Stromal cell of bone marrow (primary cell): ENCODE data around the gene LILRB5.
"Not testable (repeated sequence)": the region's sequence is repeated elsewhere in the genome, so short reads cannot be mapped to it uniquely, and the experiment has no call there.

Experiments
- DNase-seq: peaks from one replicate; pipeline ENCODE4 v3.0.0-alpha.2; 2012; ENCODE audit warnings: low read depth

LILRB5 gene

DNA sequence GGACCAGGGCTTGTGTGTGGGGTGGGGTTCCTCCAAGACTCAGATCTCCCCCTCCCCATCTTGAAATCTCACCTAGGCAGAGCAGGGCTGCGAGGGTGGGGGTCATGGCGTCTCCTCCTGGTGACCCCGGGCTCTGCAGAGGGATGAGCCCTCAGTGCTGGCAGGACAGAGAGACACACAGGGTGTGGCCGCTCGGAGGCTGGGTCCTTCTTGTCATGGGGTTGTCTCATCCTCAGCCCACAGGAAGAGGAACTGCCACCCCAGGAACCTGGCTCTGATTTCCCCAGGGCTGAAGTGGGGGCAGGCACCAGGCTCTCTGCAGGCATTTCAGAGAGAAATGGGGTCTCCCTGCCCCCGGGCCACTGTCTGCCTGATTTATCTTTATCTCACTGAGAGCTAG lies 14.4 kb downstream of the LILRB5 start, which contains the start of gene LILRA6:
Gene LILRA6, minus strand, starts transcription at position 145 of the 400 bp plus-strand sequence.
- not testable (repeated sequence) for DNase-seq

DNA sequence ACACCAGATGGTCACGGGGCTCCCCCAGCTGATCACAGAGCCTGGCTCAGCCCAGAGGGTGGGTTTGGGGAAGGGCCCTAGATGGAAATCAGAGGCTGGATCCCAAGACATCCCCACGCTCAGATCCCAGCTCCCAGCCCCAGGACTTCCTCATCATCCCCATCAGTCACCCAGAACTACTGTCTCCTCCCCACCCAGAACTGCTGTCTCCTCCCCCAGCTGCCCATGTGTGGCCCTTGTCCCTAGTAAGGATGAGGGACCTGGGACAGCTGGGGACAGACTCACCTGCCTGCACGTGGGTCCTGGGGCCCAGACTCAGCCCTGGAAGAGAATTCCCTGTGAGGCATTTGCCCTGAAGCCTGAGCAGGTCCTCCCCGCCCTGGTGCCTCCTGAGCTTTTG lies 14.8 kb downstream of the LILRB5 start:
- not testable (repeated sequence) for DNase-seq

DNA sequence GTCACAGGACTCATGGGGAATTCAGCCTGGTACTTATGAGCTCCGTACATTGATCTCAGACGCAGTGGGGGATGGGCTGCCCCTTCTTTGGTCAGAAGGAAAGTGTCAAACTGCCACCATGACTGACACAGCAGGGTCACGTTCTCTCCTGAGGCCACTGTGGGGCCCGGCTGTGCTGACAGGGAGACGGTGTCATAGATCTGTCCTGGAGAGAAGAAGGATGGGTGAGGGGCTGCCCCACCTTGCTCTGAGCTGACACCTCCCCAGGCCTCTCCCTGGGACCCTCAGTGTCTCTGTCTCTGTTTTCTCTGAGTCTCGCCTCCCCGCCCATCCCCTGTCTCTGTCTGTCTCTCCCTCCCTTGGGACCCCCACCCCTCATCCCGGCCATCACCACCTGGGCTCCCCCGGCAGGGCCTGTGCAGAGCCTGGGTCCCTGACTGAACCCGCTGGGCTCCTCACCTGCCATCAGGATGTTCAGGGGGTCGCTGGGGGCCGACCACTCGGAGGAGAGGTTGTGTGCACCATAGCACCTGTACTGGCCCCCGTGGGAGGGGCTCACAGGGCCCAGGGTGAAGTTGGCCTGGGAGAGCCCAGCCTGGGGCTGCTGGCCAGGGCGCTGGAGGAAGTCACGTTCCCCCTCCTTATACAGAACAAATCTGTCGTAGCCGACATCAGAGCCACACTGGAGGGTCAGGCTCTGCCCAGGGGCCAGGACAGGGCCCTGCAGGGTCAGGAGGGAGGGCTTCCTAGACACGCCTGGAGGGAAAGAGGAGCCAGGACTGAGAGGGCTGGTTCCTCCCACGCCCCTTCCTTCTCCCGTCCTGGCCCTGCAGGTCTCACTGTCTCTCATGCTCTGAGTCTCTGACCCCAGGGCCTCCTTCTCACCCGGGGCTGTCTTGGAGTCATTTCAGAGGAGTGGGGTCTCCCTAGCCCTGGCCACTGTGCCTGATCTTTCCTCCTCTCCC lies 16.4 kb downstream of the LILRB5 start:
- DNase-seq, result not testable (repeated sequence)

DNA sequence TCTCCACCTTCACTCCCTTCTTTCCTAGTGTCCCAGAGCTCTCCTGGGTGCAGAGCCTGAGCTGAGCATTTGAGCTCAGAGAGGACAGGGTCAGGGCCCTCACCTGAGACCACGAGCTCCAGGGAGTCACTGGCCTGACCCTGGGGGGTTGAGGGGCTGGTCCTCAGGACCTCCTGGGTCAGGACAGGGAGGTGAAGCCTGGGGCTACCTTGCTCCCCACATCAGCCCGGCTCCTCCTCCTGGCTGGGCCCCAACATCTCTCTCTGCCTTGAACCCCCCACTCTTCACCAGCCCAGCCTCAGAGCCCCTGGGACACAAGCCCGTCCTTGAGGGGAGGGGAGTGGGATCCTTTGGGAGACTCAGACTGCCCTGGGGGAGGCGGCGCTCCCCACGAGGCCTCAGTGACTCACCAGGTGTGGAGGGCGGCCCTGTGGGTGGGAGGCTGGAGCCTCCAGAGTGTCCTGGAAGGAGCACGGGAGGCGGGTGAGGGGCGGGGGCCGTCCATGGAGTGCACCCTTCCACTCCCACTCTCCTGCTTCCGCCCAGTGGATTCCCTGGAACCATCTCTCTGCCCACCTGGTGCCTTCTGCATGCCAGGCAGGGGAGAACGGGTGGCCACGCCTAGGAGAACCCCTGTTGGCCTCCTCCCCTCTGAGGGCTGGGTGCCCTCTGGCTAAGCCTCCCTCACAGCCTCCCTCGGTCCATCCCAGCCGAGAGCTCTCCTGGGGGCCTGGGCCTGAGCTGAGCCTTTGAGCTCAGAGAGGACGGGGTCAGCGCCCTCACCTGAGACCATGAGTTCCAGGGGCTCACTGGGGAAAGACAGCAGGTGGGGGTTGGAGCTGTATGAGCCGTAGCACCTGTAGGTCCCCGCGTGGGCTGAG lies 17.3 kb downstream of the LILRB5 start:
- DNase-seq, result not testable (repeated sequence)

DNA sequence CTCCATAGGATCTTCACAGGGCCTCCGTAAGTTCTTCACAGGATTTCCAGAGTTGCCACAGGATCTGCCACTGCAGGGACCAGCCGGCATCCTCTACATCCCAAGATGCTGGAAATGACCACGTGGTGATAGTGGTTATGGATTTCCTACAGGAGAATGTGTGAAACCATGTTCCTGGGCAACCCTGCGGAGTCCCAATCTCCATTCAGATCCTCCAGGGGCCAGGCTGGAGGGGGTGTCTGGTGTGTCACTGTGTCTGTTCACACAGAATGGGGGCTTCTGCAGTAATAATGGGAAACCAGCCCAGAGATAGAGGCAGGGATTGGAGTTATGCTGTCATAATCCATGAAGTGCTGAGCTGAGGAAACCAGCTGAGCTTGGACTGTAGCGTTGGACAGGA lies 23.1 kb downstream of the LILRB5 start:
- DNase-seq, result no peak

DNA sequence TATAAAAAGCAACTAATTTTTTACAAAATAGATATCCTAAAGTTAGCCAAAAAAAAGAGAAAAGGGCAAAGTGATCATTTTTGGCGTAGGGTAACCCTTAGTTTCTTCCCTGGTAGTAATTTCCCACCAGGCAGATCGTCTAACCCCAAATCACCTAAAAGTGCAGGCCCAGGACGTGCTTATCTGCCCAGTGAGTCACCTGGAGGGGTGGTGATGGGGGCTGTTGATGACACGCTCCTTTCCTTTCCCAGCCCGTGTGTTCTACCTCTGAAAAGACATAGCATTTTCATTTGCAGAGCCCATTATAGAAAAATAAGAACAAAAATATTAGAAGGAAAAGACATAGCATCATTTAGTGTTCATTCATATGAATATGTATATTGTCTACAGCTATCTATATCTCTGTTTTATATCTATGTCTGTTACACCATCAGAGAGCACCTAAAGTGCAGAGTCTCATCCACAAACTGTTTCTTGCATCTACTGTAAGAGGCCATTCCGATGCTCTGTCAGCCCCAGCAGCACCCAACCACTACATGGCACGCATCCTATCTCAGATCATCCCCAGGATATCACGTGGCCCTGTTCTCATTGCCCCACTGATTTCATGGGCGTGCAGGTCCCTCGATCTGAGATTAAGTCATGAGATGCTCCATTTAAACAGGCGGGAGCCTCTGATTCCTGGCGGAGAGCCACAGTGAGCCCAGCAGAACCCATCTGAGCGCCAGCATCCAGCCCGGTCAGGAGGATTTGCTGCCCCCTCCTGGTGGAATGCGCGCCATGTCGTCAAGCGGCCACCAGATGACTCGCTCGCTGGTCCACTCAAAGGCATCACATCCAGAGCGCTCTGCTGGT lies 25.8 kb downstream of the LILRB5 start:
- peak; percentile 45 for DNase-seq

DNA sequence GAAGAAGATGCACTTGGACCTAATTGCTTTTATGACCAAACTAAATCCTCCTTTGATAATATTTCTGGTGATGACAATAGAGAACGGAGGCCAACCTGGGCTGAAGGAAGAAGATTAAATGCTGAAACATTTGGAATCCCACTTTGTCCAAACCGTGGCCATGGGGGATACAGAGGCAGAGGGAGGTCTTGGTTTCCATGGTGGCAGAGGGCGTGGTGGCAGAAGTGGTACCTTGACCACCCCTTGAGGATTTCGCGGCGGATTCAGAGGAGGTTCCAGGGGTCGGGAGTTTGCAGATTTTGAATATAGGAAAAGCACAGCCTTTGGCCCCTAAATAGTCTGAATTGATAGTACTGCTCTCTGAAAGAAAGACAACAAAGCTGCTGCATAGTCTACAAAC lies 27.0 kb downstream of the LILRB5 start:
- no peak for DNase-seq

DNA sequence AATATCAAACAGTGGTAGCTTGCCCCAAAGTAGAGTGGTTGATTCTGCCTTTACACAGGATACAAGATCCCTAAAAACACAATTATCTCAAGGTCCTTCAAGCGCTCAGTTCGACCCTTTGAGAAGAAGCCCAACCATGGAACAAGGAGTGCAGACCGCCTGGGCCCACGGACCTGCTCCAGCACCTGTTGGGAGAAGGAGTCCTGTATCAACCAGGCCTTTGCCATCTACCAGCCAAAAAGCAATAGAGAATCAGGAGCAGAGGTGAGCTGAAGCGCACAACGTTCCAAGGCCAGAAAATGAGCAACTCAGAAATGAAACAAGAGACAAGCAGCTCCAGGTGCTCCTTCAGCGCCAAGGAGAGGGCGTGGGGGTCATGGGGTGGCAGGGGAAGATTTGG lies 27.9 kb downstream of the LILRB5 start:
- no peak for DNase-seq

DNA sequence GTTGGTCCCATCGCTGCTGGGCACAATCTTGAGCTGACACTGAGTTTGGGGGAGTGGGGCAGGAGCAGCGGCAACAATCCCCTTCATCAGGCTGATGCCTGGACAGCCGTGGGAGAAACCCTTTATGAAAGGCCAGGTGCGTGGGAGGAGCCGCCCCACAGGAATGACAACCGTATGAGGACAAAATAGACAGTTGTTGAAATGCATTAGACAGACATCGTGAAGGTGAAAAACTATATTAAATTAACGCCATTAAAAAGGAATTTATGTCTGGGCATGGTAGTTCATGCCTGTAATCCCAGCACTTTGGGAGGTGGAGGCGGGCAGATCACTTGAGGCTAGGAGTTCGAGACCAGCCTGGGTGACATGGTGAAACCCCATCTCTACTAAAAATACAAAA lies 32.5 kb downstream of the LILRB5 start:
- not testable (repeated sequence) for DNase-seq

DNA sequence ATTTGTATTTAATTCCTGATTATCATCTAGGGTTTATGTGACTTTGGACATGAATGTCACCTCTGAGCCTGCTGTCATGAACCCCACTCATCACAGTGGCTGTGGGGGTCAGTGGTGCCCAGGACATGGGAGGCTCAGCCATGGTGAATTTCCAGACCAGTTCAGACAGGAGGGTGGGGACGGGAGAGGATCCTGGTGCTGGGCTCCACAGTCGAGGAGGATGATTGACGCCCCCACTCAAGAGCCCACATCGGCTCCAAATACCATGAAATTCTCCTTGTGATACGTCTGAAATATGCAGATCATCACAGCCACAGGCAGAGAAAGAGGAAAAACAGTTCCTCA lies 33.2 kb downstream of the LILRB5 start:
- not testable (repeated sequence) for DNase-seq

DNA sequence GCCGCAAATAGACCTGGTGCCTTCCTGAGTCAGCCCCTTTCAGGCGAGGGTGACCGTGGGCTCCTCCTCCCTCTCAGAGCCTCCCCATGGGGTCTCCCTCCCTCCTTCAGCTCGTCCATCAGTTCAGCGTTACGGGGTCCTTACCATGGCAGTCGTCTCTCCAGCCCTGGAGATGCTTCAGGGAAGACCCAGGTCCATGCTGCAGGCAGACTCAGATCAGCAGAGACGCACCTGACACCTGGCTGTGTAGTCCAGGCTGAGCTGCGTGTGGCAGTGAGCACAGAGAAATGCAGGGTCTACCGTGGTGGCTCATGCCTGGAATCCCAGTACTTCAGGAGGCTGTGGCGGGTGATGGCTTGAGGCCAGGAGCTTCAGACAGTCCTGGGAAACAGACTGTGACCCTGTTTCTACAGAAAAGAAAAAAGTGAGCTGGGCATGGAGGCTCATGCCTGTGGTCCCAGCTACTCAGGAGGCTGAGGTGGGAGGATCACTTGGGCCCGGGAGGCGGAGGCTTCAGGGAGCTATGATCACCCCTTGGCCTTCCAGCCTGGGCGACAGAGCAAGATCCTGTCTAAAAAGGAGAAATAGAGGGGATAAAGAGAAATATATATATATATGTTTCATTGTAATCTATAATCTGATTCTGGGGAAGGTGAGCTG lies 33.7 kb downstream of the LILRB5 start:
- DNase-seq, result not testable (repeated sequence)

DNA sequence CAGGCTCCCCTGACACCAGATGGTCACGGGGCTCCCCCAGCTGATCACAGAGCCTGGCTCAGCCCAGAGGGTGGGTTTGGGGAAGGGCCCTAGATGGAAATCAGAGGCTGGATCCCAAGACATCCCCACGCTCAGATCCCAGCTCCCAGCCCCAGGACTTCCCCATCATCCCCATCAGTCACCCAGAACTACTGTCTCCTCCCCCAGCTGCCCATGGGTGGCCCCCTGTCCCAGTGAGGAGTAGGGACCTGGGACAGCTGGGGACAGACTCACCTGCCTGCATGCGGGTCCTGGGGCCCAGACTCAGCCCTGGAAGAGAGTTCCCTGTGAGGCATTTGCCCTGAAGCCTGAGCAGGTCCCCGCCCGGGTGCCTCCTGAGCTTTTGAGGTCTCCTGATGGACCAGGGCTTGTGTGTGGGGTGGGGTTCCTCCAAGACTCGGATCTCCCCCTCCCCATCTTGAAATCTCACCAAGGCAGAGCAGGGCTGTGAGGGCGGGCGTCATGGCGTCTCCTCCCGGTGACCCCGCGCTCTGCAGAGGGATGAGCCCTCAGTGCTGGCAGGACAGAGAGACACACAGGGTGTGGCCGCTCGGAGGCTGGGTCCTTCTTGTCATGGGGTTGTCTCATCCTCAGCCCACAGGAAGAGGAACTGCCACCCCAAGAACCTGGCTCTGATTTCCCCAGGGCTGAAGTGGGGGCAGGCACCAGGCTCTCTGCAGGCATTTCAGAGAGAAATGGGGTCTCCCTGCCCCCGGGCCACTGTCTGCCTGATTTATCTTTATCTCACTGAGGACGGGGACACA lies 34.4 kb downstream of the LILRB5 start, which contains the start of gene LILRB3:
Gene LILRB3, minus strand, starts transcription at position 534 of the 803 bp plus-strand sequence. Its CDS starts 31 bp downstream, at position 503.
- DNase-seq, result not testable (repeated sequence)

DNA sequence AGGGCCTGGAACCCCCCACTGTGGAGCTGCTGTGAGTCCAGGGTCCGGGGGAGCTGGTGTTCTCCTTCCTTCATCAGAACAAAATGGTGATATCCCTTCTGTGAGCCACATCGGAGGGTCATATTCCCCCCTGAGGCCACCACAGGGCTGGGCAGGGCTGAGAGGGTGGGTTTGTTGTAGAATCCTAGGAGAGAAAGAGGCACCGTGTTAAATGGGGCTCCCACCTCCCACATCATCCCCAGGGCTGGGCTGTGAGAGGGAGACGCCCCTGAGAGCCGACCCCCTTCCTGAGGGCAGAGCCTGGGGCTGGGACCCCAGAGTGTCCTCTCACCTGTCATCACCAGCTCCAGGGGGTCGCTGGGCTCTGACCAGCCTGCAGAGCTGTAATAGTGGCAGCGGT lies 35.1 kb downstream of the LILRB5 start:
- not testable (repeated sequence) for DNase-seq

DNA sequence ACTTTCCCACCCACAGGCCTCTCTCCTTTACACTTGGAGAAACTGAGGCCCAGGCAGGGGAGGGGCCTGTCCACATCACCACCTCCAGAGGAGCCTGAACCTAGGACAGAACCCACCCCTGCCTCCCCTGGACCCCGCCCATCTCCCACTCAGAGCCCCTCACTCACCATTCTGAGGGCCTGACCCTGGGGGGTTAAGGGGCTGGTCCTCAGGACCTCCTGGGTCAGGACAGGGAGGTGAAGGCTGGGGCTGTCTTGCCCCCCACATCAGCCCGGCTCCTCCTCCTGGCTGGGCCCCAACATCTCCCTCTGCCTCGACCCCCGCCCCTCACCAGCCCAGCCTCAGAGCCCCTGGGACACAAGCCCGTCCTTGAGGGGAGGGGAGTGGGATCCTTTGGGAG lies 37.4 kb downstream of the LILRB5 start:
- DNase-seq, result not testable (repeated sequence)

DNA sequence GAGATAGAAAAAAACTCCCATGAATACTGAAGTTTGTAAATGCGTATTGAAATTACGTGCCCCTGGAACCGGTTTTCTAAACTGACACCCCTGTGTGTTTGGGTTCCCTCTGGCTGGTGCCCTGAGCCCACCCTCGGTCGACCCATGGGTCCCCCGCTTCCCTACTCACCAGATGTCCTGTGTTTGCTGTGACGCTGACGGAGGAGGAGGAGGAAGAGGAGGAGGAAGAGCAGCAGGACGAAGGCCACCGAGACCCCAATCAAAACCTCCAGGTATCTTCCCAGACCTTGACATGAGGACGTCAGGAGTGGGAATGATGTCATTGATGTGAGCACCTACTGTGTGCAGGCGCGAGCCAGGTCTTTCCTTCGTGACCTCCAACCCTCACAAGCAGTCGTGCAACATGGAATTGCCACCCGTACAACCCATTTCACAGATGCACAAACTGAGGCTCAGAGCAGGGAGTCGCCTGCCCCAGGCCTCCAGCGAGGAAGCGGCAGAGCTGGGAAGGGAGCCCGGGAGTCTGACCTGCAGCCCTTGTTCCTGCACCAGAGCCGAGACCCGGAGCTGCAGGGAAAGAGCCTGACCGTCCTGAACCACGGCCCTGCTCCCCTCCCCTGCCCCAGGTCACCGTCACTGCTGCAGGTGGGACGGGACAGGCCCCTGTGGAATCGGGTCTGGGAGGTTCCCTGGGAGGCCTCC lies 38.0 kb downstream of the LILRB5 start:
- DNase-seq, result no peak

DNA sequence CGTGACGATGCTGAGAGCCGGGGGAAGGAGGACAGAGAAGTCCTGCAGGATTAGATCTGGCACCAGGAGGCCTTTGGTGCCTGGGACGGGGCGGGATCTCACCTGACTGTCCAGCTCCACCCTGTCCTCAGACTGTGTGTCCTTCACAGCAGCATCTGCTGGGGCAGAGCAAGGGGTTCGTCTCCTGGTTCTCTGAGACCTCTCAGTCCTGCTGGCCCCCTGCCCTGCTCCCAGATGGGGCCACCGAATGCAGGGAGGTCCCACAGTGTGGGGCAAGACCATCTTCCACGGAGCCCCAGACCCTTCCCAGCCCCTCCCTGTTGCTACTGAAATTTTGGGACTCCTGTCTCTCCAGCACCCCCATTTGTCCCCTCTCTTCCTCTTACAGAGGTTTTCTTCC lies 38.8 kb downstream of the LILRB5 start:
- DNase-seq, result no peak

DNA sequence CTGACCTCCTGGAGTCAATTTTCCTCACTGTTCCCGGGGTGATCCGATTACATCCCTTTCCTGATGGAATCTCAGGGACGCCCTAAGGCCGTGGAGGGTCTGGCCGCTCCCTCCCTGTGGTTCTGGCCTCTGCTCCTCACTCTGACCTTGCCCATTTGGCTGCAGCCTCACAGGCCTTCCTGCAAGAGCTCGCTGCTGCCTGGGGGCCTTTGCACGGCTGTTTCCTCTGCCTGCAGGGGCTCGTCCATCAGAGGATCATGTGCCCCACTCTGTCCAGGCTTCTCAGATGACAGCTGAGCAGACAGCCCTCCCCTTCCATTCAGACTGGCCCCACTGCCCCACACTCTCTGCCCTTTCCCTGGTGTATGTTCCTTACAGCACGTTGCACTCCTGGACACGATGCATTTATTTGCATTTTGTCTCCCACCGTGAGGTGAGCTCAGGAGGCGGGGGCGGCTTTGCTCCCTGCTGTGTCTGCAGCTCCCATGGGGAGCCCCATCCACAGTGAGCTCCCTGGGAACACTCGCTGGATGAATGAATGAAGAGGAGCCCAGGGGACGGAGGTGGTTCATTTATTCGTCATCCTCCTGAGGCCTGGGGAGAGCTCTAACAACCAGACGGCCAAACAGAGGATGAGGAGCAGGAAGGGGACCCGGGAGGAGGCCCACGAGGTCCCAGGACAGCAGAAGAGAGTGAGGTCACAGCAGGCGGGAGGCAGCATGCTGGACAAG lies 39.4 kb downstream of the LILRB5 start:
- DNase-seq, result not testable (repeated sequence)

DNA sequence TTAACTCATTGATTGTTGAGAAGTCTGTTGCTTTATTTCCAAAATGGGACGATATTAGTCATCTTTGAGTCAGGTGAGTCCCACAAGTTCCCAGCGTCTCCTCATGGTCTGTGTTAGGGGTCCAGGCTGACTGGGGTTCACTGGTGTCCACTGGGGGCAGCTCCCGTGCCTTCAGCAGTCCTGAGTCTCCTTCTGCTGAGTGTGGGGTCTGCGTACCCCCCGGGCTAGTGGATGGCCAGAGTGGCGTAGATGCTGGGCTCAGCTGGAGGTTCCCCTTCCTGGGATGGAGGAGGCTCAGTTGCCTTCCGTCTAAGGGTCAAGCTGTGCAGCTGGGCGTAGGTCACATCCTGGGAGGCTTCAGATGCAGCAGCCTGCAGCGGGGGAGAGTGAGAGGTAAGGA lies 40.2 kb downstream of the LILRB5 start:
- DNase-seq, result no peak

DNA sequence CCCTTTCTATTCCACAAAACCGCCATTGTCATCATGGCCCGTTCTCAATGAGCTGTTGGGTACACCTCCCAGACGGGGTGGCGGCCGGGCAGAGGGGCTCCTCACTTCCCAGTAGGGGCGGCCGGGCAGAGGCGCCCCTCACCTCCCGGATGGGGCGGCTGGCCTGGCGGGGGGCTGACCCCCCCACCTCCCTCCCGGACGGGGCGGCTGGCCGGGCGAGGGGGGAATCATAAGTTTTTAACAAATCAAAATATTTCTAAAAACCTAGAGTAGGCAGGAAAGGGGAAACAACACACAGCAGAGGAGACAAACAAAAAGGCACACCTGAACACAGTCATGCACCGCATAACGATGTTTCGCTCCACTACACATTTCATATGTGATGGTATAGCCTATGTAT lies 42.3 kb downstream of the LILRB5 start:
- not testable (repeated sequence) for DNase-seq
